Fibroblast of gingiva (primary cell): ENCODE data around the gene CHGA.

Experiments
- DNase-seq: peaks from one replicate; pipeline ENCODE4 v3.0.0-alpha.2; 2011; ENCODE audit warnings: low read depth

The CHGA gene

GRCh38 chr14:92982956-92983355 is 60.0 kb downstream of the CHGA start:
- DNase-seq, result no peak

- DNase-seq, result no peak
Measured at GRCh38 chr14:92984082-92984788, 61.3 kb downstream of the CHGA start.
